NCI-H2081 treated with DMSO at 0.1 percent for 48 hours (cell line): ENCODE data around the gene MARK3.
A peak's percentile ranks its signal among the peaks of the same experiment; 100 is the strongest.

Experiments used
- DNase-seq: peaks from one replicate; lab custom pipeline; 2025; lab: John Stamatoyannopoulos, UW

Gene MARK3

DNA sequence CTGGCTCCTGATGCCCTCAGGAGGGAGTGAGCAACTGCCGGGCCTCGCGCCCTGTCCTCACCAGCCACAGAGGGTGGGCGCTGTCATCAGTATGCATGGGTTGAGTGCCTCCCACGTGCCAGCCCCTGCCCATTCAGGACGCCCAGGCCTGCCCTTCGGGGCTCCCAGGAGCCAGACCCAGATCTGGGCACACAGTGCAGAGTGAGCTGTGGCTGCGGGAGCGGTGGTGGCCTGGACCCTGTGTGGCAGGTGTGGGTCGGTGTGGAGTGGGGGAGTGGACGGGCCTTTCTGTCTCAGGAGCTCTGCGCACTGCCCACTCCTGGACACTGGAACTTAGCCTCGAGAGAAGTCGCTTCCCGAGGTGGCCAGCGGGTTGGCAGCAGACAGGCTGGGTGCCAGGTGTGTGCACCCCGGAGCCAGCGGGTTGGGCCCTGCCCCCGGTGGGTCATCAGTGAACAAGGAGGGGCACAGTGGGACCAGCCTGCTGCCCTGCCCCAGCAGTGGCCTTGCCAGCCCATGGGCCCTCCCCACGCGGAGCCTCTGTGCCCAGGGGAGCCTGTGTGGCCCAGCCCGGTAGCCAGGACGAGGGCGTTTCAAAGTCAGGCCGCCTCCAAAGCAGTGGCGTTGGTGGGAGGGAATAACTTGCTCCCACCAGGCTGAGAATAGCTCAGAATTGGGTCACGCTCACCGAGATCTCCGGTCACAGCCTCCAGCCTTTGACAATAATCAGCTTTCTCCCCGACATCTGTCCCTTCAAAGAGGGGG, 153.3 kb downstream of the MARK3 start:
- DNase-seq, result no peak

DNA sequence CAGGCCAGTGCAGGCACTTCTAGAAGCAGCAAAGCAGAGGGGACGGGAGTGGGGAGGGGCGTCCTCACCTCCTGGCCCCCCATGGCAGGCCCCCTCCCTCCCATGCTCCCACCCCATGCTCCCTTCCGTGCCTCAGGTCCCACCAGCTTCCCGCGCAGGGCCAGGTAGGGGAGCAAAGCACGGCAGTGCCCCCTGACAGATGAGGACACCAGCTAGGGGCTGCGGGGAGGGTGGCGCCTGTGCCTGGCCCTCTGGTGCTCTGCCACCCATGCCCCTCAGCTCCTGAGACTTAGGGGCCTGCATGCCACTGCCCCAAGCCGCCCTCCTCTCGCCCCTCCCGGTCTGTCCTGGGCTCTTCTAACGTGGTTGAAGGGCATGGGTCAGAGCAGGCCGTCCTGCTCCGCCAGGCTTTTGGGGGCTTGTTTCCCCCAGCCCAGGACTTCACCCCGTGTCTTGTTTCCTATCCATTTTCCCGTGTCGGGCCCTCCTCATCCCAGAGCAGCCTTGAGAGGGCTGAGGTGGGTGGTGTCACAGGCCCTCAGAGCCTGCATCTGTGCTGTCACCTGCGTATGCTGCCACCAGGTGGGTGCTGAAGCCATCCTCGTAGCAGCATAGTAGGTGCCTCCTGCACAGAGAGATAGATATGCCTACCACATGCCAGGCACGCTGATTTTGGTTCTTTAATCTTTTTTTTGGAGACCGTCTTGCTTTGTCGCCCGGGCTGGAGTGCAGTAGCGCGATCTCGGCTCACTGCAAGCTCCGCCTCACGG, 154.0 kb downstream of the MARK3 start:
- no peak for DNase-seq

DNA sequence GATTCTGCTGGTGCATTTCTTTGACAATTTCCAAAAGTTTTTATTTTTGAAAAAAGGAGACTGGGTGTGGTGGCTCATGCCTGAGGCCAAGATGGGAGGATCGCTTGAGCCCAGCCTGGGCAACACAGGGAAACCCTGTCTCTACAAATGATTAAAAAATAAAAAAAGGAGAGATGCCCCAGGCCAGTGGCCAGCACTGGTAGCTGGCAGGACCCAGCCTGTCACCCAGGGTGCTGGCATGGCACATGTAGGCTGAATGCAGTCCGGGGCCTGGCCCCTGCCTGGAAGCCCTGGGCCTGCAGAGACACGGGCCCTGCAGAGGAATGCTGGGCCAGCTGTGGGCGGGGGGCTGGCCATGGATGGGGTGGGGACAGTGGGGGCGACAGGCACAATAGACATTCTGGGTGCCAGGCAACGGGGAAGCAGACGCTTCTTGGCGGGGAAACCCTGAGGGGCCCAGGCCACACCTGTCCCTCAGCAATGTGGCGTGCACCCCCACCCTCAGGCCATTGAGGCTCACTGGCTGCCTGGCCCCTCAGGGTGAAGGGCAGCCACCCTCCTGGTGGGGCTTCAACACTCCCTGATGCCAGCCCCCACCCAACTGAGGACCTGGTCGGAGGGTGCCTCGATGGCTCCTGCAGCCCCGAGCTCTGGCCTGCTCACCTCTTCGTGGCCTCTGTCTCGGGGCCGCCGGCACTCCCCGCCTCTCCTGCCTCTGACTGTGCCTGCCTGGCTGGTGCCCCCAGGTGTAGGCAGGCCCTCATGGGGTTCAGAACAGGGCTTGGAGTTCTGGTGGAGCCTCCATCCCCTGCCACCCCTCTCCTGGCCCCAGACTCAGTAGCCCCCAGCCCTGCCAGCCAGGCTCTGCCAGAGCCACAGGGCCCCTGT, 155.8 kb downstream of the MARK3 start:
- DNase-seq, result no peak

DNA sequence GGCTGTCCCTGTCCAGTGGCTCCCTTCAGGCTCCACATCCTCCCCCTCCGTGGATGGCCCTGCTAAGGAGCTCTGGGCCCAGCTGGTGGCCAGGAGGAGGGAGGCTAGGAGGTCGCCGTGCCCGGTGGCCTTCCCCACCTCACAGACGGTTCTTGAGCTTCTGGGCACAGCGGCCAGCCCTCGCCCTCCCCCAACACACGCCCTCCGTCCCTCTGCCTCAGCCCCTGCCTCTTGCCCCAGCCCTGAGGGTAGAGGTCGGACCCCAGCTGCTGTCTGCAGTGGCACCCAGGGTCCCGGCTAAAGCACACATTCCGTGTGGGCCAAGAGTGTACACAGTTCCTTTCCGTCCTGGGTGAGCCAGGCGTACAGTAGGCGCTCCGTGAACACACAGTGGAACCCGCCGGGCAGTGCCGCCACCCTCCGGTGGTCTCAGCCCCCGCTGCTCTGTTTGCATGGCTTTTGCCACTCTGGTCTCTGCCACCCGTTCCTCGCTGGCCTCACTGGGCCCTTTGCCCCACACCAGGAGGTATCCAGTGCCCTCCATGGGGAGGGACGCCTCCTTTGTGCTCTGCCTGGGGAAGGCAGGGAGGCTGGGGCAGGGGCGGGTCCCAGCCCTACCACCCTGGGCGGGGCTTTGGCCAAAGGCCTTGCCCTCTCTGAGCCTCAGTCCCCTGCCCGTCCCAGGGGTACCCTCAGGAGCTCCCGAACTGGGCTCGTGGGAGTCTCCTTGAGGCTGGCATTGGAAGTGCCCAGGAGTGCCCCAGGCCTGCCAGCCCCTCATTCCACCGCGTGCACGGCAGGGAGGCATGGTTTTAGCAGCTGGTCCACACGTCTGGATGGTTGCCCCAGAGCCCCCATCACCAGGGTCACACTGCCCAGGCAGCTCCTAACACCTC, 156.7 kb downstream of the MARK3 start:
- DNase-seq, result no peak

DNA sequence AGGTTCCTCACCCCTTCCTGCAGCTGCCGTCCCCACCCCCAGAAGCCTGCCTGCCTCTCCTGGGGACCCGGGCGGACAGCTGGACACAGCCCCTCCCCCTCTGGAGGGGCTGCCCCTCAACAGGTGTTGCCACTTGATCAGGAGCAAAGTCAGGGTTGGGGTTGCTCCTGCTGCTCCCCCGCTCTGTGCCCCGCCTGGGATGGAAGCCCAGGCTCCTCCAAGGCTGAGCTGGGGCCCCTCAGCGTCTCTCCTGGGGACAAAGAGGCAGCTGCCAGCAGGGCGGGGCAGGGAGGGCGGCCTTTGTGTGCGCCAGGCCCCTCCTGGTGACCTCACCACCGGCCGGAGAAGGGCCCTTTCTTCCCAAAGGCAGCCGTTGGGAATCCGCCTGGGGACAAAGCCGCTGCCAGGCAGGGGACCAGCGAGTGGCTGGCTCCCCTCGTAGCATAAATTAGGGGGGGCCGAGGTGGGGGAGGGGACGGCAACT, 157.4 kb downstream of the MARK3 start:
- DNase-seq, result no peak

DNA sequence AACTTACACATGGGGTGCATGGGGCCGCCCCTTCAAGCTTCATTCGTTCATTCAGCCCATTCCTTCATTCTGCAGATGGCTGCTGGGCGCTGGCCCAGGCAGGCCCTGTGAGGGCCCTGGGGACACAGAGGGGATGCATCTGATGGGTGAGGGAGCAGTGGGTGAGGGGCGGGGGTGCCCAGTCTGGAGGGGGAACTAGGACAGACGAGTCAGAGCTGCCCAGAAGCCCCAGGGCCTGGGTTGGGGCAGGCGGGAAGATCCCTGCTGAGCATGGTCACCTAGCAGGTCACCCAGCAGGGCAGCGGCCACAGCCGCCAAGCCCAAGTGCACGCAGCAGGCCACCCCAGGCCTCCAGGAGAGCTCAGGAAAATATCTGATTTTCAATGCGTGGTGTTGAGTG, 157.9 kb downstream of the MARK3 start:
- no peak for DNase-seq

DNA sequence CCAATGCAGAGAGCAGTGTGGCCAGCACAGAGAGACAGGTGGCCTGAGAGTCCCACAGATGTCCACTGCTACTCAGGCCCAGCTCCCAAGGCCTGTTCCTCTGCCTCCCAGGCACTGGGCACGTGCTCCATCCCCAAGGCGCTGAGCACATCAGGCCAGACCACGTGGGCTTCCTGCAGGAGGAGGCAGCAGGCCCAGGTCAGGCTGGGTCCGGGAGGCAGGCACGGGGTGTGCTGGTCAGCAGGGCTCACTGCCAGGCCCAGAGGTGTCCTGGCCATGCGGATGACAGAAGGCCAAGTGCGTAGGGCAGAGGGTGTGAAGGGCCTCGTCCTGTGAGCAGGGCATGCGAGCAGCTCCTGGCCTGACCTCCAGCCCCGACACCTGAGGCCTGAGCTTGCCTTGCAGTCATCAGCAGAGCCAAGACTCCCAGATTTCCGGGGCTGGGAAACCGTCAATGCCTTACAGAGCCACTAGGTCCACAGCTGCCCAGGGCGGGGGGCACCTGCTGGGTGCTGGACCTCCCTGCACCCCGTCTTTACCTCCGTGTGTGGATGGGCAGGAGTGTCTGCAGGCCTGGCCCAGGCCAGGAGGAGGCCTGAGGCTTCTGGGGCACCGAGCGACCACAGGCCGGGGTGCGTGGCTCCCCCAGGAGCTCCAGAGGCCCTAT, 158.6 kb downstream of the MARK3 start:
- DNase-seq, result no peak

DNA sequence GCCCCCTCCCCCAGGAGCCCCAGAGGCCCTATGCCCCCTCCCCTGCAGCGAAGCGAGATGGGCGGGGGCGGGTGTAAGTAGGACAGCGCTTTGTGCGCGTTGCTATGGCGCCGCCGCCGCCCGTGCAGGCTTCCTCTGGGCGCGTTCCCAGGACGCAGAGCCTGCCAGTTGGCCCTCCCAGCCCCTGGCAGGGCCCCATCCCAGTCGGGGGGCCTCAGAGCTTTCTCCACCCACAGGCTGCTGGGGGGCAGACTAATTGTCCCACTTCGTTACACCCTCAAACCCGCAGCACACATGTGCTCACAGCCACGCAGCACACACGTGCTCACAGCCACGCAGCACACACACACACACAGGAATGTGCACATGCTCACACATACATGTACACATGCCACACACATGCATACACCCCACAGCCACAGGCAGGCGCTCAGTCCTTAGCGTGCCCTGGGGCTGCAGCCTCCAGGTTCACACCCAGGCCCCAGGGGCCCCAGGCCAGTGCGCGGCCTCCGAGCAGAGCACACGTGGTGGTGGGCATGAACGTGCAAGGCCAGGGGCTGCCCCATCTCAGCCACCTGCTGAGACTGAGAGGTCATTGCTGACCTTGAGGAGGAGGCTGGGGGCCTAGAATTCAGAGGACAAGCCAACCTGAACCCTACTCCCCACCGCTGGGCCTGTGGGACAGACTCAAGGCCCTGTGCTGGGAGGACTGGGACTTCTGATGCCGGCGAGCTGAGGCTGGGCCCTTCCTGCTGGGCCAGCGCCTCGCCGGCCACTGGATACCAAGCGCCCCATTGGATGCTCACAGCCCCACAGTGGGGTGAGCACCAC, 159.4 kb downstream of the MARK3 start:
- DNase-seq, result no peak

DNA sequence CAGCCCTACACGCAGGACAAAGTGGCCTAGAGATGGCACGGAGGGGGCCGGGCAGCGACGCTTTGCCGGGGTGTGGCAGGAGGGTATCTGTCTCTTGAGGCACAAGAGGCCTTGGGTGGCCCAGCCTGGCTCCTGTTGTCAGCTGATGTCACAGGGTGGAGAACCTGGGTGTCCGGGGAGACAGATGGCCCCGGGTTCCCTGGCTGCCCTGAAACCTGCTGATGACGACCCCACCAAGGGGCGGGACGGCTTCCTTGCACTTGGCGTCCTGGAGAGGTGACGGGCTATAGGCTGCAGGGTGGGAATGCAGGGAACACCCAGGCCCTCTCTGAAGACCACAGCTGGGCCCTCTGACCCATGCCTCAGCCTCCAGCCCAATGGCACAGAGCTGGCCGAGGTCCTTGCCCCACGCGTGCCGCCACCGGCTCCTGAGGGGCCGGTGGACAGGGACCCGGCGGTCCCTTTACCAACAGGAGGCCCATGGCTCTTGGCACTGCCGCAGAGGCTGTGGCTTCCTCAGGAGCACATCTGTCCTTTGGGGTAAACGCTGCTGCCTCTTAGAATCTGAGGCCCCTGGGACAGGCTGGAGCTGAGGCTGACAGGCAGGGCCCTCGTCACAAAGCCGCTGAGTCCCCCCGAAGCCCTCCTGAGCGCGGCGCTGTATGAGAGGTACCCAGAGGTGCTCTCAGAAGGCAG, 160.2 kb downstream of the MARK3 start:
- DNase-seq, result no peak

DNA sequence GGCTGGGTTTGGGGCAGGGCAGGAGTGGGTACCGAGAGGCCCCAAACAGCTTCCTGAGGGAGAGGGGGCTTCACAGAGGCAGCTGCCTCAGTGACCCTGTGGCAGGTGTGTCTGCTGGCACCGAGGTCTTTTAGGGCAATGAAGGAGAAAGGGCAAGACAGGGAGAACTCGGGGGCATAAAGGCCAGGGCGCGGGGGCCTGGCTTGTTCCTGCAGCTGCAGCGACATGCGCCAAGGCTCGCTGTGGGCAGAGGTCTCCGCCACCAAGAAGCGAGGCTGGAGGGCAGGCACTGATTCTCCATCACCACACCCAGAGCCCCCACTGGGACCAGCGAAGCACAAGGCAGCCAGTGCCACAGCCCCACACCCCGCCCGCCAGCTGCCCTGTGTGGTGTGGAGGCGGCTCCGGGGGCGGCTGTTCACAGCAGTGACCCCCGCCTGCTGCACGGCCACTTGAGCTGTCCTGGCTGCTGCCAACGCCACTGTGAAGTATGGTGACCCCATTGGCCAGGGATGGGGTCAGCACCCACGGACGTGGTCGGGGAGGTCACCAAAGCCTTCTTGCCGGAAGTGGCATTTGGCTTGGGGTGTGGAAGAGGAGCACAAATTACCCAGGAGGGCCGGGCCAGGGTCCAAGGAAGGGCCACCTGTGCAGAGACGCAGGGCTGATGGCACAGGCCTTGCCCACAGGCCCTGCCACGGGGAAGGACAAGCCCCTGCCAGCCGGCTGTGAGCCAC, 160.9 kb downstream of the MARK3 start:
- DNase-seq, result no peak

DNA sequence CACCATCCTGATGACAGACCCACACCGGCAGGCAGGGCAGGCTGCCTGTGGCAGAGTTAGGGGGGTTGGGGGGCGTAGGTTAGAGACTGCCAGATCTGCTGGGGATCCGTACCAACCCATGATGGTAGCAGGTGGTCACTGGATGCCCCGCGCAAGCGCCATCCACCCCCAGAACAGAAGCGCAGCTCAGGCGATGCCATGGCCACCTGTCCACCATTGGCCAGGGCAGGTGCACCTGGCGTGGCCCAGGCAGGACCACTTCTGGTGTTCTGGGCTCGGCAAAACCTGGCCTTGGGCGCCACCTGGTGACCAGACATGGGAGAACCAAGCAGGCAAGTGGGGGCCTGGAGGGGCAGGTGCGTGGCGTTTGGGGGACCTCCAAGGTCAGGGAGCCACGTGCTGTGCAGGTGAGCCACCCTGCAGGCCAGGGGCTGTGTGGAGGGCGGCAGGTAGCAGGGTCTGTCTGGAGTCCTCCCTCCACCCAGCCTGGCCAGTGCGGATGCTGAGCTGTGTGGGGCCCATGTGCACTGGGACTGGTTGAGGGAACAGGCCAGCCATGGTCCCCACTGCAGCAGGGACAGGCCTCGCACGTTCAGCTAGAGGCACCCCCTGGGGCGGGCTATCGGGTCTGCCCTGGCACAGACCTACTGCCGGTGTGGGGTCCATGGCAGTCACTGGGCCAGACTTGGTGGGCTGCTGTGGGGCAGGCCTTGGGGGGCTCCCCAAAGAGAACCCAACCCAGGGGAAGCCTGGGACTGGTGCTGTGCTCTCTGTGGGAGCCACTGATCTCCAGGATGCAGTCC, 161.6 kb downstream of the MARK3 start:
- peak; percentile 39 for DNase-seq

DNA sequence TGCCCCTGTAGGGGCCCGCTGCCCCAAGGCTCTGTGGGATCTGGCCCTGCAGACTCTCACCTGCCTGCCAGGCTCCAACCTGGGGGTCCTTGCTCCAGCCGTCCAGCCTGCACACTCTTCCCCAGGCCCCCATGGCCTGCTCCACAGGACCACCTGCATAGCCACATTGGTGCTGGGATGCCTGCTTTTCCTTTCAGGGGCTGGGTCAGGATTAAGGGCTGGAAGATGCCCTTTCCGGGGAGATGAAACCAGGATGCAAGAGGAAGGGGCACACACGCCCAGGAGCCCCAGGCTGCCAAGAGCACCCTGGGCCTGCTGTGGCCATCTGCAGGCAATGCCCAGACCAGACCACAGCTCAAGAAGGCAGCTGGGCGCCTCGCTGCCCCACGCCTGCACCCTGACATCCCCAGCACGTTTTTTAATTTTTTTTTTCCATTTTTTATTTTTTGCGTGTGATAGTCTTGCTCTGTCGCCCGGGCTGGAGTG, 162.3 kb downstream of the MARK3 start:
- DNase-seq, result no peak

DNA sequence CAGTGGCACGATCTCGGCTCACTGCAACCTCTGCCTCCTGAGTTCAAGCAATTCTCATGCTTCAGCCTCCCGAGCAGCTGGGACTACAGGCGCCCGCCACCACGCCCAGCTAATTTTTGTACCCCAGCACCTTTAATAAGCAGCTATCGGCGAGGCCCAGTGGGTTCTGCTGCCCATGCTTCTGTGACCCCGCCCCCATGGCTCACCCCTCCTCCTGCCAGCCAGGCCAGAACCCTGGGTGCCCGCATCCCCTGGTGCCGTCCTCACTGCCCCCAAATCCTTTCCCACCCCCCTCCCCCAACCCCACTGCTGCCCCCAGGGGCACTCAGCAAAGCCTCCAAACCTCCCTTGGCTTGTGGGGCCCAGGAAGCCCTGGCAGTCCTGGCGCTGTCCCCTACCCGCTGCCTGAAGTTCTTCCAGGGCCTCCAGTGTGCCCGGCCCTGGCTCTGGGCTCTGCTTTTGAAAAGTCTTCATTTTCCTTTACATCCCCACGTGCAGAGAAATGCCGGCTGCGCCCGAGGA, 162.8 kb downstream of the MARK3 start:
- DNase-seq, result no peak

DNA sequence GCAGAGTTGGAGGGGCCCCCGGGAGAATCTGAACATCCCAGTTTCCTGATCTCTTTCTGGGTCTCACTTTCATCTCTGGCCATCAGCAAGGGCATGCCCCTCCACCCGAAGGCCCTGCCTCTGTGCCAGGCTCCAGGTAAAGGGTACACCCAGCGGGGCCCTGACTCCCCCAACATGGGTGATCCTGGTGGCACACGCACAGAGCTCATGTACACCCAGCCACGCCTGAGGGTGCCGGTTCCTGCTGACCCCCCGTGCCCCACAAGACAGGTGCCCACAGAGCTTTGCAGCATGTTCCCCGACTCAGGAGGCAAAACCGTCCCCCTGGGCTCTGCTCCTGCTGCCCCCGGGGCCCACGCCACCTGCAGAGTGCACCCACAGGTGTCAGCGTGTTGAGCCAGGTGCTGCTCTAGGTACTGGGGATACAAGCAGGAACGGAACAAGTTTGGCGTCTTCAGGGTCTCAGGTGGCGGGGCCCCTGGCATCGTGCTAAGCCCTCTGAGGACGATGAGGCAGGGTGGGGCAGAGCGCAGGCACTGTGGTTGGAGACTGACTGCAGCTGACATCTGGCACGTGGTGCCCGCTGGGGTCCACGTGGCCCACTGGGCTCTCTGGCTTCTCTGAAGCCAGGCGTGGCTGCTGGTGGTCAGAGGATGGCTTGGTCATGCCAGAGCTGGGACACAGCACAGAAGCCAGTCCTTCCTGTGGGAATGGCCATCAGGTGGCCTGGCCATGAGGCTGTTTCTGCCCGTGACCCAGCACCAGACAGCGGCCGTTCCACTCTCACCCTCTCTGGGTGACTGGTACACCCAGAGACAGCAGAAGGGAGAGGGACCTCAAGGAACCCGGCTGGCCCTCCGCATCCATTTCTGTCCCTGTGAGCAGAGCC, 163.5 kb downstream of the MARK3 start:
- DNase-seq, result no peak

DNA sequence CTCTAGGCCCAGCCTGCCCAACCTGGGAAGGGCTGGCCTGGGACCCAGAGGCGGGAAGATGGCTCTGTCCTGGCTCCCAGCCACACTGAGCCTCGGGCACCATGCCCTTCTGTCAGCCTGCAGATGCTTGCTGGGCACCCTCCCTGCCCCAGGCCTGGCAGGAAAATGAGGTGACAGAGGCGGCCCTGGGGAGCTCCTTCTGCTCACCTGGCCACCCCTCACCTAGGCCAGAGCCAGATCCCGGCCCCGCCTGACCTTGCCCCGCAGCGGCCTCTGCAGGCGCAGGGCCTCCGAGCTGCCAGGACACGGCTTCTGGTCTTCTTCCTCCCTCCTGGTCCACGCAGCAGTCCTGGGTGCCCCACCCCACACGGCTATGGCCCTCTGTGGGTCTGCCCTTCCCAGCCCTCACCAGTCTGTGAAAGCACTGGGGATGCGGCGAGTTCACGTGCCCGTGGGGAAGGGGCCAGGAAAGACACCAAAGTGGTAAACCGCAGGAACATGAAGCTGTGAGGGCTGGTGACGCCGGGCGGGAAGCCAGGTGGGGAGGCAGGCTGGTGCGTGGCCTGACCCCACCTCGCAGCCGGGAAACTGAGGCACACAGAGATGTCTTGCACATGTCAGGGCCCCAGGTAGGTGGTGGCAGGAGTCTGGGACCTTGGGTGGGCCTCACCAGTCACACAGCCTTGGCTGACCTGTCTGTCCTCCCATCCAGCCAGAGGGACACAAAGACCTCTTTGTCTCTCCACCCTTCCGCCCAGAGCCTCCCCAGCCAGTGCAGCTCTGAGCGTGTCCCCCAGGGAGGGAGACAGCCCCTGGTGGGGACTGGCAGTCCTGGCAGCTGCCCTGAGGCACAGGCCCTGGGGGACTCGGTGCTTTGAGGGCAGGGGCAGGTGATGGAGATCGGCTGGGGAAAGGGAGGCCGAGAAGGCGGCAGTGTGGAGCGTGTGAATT, 164.4 kb downstream of the MARK3 start:
- no peak for DNase-seq
